VCaP (cell line): Measurements from ENCODE around the gene IFITM1.

Experiments used
- H3K27ac ChIP-seq: fragments of 450-650 bp; 2 replicates; pipeline ENCODE4 v1.5.1; 2017
- TF ChIP-seq, protein P1 (sequence below): fragments of 450-650 bp; conservative IDR thresholded peaks from 2 replicates; pipeline ENCODE4 v1.5.1; 2017; ENCODE audit warnings: mild to moderate bottlenecking, moderate library complexity

Gene IFITM1

GRCh38 chr11:289398-289711 is 24.5 kb upstream of the IFITM1 start:
- peak overlapping the region; percentile 55; the same call in 1 of the 2 replicates for H3K27ac ChIP-seq
- TF ChIP-seq, protein P1, sequence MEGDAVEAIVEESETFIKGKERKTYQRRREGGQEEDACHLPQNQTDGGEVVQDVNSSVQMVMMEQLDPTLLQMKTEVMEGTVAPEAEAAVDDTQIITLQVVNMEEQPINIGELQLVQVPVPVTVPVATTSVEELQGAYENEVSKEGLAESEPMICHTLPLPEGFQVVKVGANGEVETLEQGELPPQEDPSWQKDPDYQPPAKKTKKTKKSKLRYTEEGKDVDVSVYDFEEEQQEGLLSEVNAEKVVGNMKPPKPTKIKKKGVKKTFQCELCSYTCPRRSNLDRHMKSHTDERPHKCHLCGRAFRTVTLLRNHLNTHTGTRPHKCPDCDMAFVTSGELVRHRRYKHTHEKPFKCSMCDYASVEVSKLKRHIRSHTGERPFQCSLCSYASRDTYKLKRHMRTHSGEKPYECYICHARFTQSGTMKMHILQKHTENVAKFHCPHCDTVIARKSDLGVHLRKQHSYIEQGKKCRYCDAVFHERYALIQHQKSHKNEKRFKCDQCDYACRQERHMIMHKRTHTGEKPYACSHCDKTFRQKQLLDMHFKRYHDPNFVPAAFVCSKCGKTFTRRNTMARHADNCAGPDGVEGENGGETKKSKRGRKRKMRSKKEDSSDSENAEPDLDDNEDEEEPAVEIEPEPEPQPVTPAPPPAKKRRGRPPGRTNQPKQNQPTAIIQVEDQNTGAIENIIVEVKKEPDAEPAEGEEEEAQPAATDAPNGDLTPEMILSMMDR, result no peak

DNA sequence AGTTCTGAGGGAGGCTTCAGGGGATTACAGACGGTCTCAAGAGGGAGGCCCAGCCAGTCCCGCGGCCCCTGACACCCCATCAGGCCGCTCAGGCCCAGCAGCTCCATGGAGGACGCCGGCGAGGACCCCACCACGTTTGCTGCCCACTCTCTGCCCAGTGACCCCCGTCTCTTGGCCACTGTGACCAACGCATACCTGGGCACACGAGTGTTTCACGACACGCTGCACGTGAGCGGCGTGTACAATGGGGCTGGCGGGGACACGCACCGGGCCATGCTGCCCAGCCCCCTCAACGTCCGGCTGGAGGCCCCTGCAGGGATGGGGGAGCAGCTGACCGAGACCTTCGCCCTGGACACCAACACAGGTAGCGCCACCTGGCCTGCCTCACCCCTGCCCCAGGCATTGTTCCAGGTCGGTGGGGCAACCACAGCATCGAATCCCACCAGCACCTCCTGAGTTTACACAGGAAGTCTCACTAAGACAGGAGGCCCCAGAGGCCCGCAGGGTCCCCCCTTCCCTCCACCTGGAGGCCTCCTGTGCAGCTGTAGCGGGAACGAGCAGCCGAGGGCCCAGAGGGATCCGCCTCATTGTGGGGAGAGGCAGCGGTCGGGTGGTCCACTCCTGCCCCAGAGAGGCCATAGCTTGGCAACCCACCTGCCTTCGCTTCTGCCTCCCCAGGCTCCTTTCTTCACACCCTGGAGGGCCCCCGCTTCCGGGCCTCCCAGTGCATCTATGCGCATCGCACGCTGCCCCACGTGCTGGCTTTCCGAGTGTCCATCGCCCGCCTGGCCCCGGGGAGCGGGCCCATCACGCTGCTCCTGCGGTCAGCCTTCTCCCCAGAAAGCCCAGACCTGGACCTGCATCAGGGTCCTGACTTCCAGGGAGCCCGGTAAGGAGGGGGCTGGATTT is 23.9 kb upstream of the IFITM1 start:
- TF ChIP-seq, protein P1, result no peak
- no peak overlapping the region; the same call in 1 of the 2 replicates for H3K27ac ChIP-seq

DNA sequence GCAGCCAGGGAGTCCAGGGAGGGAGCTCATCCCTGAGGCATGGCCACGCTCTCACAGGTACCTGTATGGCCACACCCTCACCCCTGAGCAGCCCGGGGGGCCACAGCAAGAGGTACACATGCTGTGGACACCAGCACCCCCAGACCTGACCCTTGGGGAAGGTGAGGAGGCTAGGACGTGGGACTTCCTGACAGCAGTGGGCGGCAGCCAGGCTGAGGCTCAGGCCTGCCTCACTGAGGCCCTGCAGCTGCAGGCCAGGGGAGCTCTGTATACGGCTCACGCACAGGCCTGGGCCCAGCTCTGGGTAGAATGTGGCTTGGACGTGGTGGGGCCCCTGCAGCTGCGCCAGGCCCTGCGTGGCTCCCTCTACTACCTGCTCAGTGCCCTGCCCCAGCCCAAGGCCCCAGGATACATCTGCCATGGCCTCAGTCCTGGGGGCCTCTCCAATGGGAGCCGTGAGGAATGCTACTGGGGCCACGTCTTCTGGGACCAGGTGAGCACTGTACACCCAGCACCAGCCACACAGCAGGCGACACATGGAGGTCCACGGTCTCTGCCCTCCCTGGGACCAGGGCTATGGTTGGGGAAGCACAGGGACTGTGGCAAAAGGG is 23.1 kb upstream of the IFITM1 start:
- TF ChIP-seq, protein P1, result no peak
- H3K27ac ChIP-seq, result no peak overlapping the region

DNA sequence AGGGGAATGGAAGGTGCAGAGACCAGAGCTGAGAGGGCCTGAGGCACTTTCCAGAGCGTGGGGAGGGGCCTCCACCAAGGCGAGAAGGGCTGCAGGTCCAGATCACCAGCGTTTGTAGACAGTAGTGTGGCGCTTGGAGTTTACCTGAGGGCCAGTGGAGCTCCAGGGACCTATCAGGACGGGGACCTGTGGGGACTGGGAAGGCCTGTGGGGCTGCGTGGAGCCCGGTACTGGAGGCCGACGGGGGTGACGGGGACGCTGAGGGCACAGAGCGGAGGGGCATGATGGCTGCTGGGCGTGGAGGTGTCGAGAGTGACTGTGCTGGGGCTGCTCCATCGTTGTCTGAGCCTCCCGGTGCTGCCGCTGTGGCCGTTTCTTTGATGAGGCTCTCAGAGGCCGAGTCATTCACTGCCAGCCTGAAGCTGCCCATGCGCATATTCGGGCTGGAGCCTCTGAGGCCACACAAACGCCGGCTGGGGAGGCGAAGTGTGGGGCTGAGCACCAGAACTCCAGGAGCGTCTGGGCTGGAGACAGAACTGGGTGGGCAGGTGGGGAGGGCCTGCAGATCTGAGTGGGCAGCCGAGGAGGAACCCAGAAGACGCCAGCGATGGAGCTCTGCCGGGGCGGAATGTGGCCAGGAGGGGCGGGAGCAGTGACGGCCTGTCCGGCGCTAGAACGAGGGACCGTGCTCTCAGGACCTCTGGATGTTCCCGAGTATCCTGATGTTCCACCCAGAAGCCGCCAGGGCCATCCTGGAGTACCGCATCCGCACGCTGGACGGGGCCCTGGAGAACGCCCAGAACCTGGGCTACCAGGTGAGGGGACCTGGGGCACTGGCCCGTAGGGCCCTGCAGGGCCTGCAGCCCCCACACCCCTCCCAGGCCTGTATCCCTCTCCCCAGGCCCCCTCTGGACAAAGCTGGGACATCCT is 22.3 kb upstream of the IFITM1 start:
- TF ChIP-seq, protein P1, result no peak
- no peak overlapping the region for H3K27ac ChIP-seq

DNA sequence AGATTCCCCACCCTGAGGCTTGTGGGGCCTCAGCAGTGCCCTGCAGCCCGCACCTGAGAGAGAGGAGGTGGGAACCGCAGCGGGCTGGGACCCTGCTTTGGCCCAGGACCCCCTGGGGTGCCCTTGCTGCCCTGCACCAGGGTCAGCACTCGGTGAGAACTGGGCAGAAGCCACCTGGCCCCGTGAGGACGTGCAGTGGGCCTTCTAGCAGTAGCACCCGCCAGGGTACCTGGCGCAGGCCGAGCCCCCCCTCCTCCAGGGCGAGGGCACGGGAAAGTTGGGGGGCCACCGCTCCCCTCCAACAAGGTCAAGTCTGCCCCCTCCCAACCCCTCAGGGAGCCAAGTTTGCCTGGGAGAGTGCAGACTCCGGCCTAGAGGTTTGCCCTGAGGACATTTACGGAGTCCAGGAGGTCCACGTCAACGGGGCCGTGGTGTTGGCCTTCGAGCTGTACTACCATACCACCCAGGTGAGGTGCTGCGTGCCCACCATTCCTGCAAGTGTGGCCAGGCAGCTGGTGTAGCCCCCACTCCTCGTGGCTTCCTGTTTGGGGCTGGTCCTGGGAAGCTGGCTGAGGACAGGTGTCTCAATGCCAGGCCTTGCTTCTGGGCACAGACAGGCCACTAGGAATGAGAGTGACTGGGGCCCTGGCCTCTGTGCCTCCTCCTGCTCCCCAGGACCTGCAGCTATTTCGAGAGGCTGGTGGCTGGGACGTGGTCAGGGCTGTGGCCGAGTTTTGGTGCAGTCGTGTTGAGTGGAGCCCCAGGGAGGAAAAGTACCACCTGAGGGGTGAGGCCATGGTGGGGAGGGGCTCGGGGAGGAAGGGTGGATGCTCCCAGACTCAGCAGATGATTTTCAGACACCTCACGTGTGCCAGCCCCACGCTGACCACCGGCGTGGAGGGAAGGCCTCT is 21.4 kb upstream of the IFITM1 start:
- TF ChIP-seq, protein P1, result no peak
- H3K27ac ChIP-seq, result no peak overlapping the region

- no peak overlapping the region for H3K27ac ChIP-seq
These were observed 20.5 kb upstream of the IFITM1 start for GRCh38 chr11:293271-293851.

More at GRCh38 chr11:293271-293851, 20.5 kb upstream of the IFITM1 start:
- TF ChIP-seq, protein P1, result no peak
